GM10266 (cell line): ENCODE measurements around the gene IDI1.
"Not testable (repeated sequence)": the region's sequence is repeated elsewhere in the genome, so short reads cannot be mapped to it uniquely, and the experiment has no call there.

ENCODE experiments used
- DNase-seq: peaks from one replicate; pipeline ENCODE4 v3.0.0; 2012; ENCODE audit errors: extremely low spot score
- CTCF ChIP-seq: IDR thresholded peaks from 2 replicates; pipeline ENCODE4 v1.5.1; 2012; ENCODE audit warnings: mild to moderate bottlenecking, low read depth; ENCODE audit not compliant: control insufficient read depth, insufficient read depth; ENCODE audit errors: missing control alignments

Gene IDI1

GRCh38 chr10:1044146-1044545 is 4.8 kb downstream of the IDI1 start:
- TF ChIP-seq CTCF, result no peak

GRCh38 chr10:1043532-1043995 is 5.4 kb downstream of the IDI1 start:
- no peak for TF ChIP-seq CTCF
- DNase-seq, result peak; percentile 64

More at GRCh38 chr10:1044146-1044545, 4.8 kb downstream of the IDI1 start:
- DNase-seq, result no peak

- no peak for TF ChIP-seq CTCF
- DNase-seq, result no peak
Measured at GRCh38 chr10:1041514-1041913, 7.4 kb downstream of the IDI1 start.

- no peak for TF ChIP-seq CTCF
- no peak for DNase-seq
Measured at GRCh38 chr10:1040133-1040532, 8.8 kb downstream of the IDI1 start.

GRCh38 chr10:1038769-1039168 is 10.2 kb downstream of the IDI1 start:
- not testable (repeated sequence) for DNase-seq

GRCh38 chr10:1037098-1037497 is 11.8 kb downstream of the IDI1 start:
- DNase-seq, result no peak
- TF ChIP-seq CTCF, result no peak

- TF ChIP-seq CTCF, result no peak
- DNase-seq, result no peak
Measured at GRCh38 chr10:1036341-1036791, 12.6 kb downstream of the IDI1 start.

- no peak for TF ChIP-seq CTCF
- no peak for DNase-seq
Measured at GRCh38 chr10:1035201-1035600, 13.7 kb downstream of the IDI1 start.
